GM21390 (cell line): Measurements from ENCODE around the gene RYR1.
"Not testable (repeated sequence)": the region's sequence is repeated elsewhere in the genome, so short reads cannot be mapped to it uniquely, and the experiment has no call there.

Experiments
- ATAC-seq: cut with Tn5 transposase; IDR thresholded peaks from one replicate; pipeline ENCODE4 v1.9.1; 2021; ENCODE audit not compliant: unreplicated experiment

The RYR1 gene

GRCh38 chr19:38425810-38426466, 7.6 kb upstream of the RYR1 start, which contains the start of gene RASGRP4:
TSS of gene RASGRP4 (minus strand) at chr19:38426219. CDS start at chr19:38426091, 128 bp downstream.
- ATAC-seq = no peak

GRCh38 chr19:38427035-38427677, 6.3 kb upstream of the RYR1 start:
- ATAC-seq = not testable (repeated sequence)

DNA sequence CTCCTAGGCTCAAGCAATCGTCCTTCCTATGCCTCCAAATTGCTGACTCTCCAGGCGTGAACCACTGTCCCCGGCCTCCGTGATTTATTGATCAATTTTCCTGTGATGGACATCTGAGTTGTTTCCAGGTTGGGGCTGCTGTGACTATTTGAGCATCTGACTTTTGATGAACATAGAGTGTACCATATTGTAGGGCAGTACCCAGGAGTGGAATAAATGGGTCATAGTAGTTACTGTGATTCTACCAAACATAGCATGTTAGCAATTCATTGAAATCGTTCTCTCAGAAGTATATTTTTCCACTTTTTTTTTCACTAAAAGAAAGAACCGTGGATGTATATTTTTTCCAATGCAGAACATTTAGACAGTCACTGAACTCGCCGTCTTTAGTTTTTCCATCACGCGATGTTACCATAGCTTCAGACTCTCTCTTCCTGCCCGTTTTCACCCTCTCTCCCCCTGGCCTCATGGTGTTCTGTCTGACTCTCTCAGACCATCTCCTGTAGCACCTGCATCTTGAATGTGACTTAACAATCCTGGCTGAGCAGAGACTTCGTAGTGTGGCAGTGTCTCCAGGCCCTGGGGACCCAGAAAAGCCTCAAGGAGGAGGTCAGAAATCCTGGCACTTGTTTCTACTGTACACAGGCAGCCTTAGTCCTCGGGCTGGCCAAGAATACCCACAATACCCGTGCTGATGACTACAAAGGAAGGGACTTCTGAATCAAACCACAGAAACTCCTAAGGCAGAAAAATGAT, 4.3 kb upstream of the RYR1 start:
- no peak for ATAC-seq

DNA sequence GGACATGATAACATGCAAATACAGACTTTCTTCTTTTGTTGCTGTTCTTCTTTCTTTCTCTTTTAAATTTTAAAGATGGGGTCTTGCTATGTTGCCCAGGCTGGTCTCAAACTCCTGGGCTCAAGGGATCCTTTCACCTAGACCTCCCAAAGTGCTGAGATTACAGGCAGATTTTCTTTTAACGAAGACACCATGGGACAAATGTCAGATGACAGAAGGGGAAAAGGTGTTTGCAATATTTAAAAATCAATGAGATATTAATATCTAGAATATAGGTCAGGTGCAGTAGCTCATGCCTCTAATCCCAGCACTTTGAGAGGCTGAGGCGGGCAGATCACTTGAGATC, 3.7 kb upstream of the RYR1 start:
- ATAC-seq = no peak

- no peak for ATAC-seq
These were observed 2.6 kb upstream of the RYR1 start for GRCh38 chr19:38430931-38431330.

GRCh38 chr19:38434549-38435051, 1.1 kb downstream of the RYR1 start:
- ATAC-seq = no peak

DNA sequence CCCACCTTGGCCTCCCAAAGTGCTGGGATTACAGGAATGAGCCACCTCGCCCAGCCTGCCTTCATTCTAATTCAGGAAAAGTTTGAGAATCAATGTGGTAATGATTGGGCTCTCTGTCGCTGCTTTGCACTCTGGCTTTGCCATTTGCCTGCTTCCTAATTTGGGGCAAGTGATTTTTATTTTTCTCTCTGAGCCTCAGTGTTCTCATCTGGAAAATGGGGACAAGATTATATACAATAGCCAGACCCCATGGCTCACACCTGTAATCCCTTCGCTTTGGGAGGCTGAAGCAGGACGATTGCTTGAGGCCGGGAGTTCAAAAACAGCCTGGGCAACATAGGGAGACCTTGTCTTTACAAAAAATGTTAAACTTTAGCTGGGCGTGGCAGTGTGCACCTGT, 3.8 kb downstream of the RYR1 start:
- no peak for ATAC-seq

DNA sequence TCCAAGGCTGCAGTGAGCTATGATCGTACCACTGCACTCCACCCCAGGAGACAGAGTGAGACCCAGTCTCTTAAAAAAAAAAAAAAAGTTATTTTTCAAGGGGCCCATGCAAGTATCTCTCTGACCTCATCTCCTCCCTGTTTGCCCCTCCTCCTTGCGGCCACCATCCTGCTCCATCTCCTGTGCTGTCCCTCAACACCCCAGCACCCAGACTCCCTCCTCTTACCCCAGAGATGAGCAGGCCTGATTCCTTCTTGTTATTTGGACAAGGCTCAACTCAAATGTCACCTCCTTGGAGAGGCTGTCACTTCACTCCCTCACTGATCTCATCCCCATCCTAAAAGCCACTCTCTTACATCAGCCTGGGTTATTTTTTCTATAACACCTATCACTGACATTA, 4.4 kb downstream of the RYR1 start:
- no peak for ATAC-seq

- ATAC-seq = no peak
These were observed 7.1 kb downstream of the RYR1 start for GRCh38 chr19:38440592-38440991.

DNA sequence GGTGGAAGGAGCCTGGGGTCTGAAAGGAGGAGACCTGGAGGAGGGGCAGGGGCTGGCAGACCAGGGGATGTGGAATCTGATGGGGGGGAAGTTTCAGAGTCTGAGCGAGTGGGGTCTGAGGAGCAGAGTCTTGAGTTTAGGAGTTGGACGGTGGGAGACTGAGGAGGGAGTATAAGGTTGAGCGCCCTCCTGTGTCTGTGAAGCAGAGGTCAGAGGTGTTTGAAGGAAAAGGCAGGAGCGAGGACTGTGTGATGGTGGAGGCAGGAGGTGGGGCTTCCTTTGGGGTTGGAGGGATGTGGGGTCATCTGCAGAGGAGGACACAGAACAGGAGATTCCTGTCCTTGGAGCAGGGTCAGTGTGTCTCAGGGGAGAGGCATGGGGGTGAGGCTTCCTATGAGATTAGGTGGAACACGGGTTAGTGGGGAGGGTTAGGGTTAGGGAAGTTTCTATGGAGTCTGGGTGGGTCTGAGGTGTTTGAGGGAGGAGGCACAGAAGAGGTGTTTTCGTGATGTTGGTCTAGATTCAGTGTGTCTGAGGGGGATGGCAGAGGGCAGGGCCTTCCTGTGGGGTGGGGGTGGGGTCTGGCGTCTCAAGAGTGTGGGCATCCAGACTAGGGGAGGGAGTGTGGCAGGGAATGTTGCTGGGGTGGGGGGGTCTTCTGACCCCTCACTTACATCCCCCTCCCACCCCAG, 8.3 kb downstream of the RYR1 start:
- no peak for ATAC-seq

GRCh38 chr19:38442736-38443135, 9.2 kb downstream of the RYR1 start:
- ATAC-seq = no peak

DNA sequence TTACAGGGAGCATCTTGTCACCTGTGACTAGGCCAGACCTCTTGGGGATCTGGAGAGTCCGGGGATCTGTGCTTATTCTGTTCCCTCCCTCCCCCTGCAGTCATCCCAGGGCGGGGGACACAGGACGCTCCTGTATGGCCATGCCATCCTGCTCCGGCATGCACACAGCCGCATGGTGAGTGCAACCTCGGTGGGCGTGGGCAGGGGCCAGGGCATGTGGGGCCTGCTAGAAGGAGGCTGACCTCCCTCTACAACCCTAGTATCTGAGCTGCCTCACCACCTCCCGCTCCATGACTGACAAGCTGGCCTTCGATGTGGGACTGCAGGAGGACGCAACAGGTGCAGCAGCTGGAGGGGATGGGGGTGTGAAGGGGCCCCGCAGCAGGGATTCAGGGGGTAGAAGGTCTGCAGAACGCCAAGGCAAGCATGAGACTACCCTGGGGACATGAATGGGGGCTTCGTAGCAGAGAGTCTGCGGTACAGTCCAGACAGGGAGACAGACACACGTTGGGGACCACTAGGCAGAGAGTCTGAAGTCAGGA, 10.0 kb downstream of the RYR1 start:
- ATAC-seq = no peak

- ATAC-seq = no peak
These were observed 10.5 kb downstream of the RYR1 start for GRCh38 chr19:38444026-38444425.

DNA sequence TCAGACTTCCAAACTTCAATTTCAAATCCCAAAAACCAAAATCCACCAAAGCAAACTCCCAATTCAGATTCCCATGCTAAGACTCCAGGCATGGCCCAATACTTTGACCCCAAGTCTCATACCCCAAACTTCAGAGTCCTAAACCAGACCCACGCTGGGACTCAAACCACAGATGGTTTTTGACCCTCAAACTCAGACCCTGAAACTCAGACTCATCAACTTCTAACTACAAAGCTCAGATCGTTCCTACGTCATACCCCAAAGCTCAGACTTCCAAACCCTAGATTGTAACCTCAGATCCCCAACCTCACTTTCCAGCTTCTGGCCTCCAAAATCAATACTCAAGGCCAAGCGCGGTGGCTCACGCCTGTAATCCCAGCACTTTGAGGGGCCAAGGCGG, 11.9 kb downstream of the RYR1 start:
- ATAC-seq = no peak

DNA sequence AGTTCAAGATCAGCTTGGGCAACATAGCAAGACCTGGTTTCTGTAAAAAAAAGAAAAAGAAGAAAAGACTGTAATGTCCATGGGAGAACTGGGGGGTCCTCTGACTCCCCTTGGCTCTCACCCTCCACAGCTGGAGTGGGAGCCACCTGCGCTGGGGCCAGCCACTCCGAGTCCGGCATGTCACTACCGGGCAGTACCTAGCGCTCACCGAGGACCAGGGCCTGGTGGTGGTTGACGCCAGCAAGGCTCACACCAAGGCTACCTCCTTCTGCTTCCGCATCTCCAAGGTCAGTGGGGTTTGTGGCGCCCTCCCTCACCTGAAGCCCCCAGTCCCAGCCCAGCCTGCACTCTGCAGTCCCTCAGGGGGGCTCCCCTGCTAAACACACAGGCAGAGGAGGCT, 14.7 kb downstream of the RYR1 start:
- ATAC-seq = no peak

DNA sequence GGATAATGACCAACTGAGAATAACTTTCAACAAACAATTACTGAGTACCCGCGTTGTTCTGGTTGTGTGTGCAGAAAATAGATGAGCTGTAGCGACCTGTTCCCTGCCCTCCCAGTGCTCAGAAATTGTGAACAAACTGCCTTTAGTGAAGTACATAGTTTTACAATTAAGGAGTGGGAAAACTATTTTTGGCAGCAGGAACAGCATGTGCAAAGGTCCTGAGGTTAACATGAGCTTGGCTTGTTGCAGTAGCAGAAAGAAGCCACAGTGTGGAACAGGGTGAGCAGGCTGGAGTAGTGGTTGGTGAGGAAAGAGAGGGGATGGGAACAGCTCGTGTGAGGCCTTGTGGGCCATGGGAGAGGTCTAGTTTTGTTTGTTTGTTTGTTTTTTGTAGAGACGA, 16.0 kb downstream of the RYR1 start:
- no peak for ATAC-seq

DNA sequence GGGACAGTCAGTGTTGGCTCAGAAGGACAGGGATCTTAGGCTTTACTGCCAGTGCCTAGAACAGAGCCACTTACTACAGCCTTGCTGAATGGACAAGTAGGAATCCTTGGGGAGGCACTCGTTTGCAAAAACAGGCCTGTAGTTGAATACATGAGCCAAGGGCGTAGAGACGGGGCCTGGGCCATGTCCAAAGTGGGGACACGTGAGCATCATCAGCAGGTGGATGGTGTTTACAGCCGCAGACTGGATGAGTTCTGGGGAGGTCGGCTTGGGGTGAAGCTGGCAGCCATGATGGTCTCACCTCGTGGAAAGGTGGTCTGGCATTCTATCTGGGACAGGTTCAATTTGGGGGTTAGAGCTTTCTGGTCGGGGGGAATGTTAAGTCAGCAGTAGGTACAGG, 17.5 kb downstream of the RYR1 start:
- ATAC-seq = no peak

DNA sequence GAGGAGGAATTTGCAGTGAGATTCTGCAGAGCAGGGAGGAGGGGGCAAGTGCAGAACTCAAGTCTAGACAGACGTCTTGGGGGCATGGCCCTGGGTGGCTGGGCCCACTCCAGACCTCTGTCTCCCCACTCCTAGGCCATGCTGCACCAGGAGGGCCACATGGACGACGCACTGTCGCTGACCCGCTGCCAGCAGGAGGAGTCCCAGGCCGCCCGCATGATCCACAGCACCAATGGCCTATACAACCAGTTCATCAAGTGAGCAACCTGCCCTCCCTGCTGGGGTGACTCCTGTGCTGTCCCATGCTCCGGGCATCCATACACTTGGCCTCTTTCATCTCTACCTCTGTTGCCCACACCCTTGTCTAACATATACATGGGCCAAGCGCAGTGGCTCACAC, 18.1 kb downstream of the RYR1 start:
- no peak for ATAC-seq

DNA sequence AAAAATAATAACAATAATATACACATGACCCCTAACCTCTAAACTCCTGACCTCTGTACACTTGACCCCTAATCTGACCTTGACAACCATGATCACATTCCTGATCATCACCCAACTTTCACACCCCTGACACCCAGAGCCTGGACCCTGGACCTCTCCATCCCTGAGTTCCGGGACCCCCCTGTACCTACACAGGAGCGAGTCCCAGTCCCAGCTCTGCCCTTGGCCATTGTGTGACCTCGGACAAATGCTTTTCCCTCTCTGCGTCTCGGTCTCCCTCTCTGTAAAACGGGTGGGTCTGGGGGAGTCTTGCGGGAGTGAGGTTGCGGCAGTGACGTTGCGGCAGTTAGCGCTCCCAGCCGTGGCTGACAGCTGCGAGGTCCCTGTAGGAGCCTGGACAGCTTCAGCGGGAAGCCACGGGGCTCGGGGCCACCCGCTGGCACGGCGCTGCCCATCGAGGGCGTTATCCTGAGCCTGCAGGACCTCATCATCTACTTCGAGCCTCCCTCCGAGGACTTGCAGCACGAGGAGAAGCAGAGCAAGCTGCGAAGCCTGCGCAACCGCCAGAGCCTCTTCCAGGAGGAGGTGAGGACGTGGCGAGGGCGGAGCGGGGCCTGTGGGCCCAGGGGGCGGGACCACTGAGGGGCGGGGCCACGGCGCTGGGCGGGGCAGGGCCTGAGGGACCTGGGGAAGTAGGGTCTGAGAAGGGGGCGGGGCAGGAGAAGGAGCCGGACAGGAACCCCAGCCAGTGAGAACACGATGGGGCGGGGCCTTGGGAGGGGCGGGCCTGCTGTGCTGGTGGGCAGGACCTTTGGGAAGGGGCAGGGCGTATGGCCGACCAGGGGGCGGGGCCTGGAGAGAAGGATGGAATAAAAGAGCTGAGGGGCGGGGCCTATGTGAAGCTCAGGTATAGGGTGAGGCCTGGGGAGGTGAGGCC, 19.2 kb downstream of the RYR1 start:
- no peak for ATAC-seq

GRCh38 chr19:38453596-38453995, 20.1 kb downstream of the RYR1 start:
- ATAC-seq = no peak
